ENCODE measurements around the gene UBA3.

- TF ChIP-seq CTCF (IDR thresholded peaks at IDR 0.05) = no peak
- no peak for TF ChIP-seq POLR2AphosphoS5 (IDR thresholded peaks at IDR 0.05)
Observed at GRCh38 chr3:69014022-69014580, 66.1 kb downstream of the UBA3 start.

Data from transverse colon (tissue), 4 donors.